Measurements from ENCODE around the gene SPG7. TPM values are rescaled to one million over a fixed set of nuclear protein-coding genes. Genes with fewer than 3 reads are reported as not detected.

SPG7 gene
- total RNA-seq, 1 donor from 2014 or later: 186 TPM

- Mint-ChIP-seq H3K4me3 (peak overlapping the region; percentile 93), H3K27me3 (ENCODE audit: low read depth) (no peaks in the 10 kb centered on the region), H3K36me3 (peaks cover 12% of the 10 kb centered on the region), H3K4me1 (peaks cover 20% of the 10 kb centered on the region), H3K9me3 (no peaks in the 10 kb centered on the region), H3K27ac (peak overlapping the region; percentile 25)
- no peak for TF ChIP-seq CTCF (IDR thresholded peaks at IDR 0.05; ENCODE audit: unreplicated experiment)
- DNase-seq (ENCODE audit: low spot score in 2 of 2, unreplicated experiment in 2 of 2): no peak
Observed at GRCh38 chr16:89510526-89510925, 2.3 kb downstream of the SPG7 start.

GRCh38 chr16:89511374-89511773 is 3.2 kb downstream of the SPG7 start:
- Mint-ChIP-seq H3K36me3 (peaks cover 12% of the 10 kb centered on the region), H3K4me3 (no peak overlapping the region), H3K4me1 (peaks cover 12% of the 10 kb centered on the region), H3K9me3 (no peaks in the 10 kb centered on the region), H3K27me3 (ENCODE audit: low read depth) (no peaks in the 10 kb centered on the region), H3K27ac (no peak overlapping the region)
- DNase-seq (ENCODE audit: low spot score in 2 of 2, unreplicated experiment in 2 of 2): no peak
- no peak for TF ChIP-seq CTCF (IDR thresholded peaks at IDR 0.05; ENCODE audit: unreplicated experiment)

- Mint-ChIP-seq H3K27me3 (ENCODE audit: low read depth) (no peaks in the 10 kb centered on the region), H3K27ac (no peak overlapping the region), H3K36me3 (peaks cover 20% of the 10 kb centered on the region), H3K4me3 (no peak overlapping the region), H3K4me1 (peaks cover 6% of the 10 kb centered on the region), H3K9me3 (peaks cover 3% of the 10 kb centered on the region)
- TF ChIP-seq CTCF (IDR thresholded peaks at IDR 0.05; ENCODE audit: unreplicated experiment): no peak
- no peak for DNase-seq (ENCODE audit: low spot score in 2 of 2, unreplicated experiment in 2 of 2)
Observed at GRCh38 chr16:89512453-89512852, 4.2 kb downstream of the SPG7 start.

- H3K4me1 Mint-ChIP-seq: no peaks in the 10 kb centered on the region
- H3K9me3 Mint-ChIP-seq: peaks cover 13% of the 10 kb centered on the region
- peaks cover 45% of the 10 kb centered on the region for H3K36me3 Mint-ChIP-seq
- no peak for TF ChIP-seq CTCF (IDR thresholded peaks at IDR 0.05; ENCODE audit: unreplicated experiment)
- H3K4me3 Mint-ChIP-seq: no peak overlapping the region
- H3K27me3 Mint-ChIP-seq (ENCODE audit: low read depth): no peaks in the 10 kb centered on the region
- no peak for DNase-seq (ENCODE audit: low spot score in 2 of 2, unreplicated experiment in 2 of 2)
- H3K27ac Mint-ChIP-seq: no peak overlapping the region
Observed at GRCh38 chr16:89517128-89517527, 8.9 kb downstream of the SPG7 start.

GRCh38 chr16:89519881-89520280 is 11.7 kb downstream of the SPG7 start:
- Mint-ChIP-seq H3K4me3 (no peak overlapping the region), H3K9me3 (peaks cover 13% of the 10 kb centered on the region), H3K36me3 (peaks cover 50% of the 10 kb centered on the region), H3K27me3 (ENCODE audit: low read depth) (no peaks in the 10 kb centered on the region), H3K4me1 (no peaks in the 10 kb centered on the region), H3K27ac (no peak overlapping the region)
- no peak for DNase-seq (ENCODE audit: low spot score in 2 of 2, unreplicated experiment in 2 of 2)
- TF ChIP-seq CTCF (IDR thresholded peaks at IDR 0.05; ENCODE audit: unreplicated experiment): no peak

- Mint-ChIP-seq H3K4me1 (no peaks in the 10 kb centered on the region), H3K4me3 (no peak overlapping the region), H3K27me3 (ENCODE audit: low read depth) (no peaks in the 10 kb centered on the region), H3K27ac (no peak overlapping the region), H3K36me3 (peaks cover 58% of the 10 kb centered on the region), H3K9me3 (peaks cover 10% of the 10 kb centered on the region)
- TF ChIP-seq CTCF (IDR thresholded peaks at IDR 0.05; ENCODE audit: unreplicated experiment): no peak
- no peak for DNase-seq (ENCODE audit: low spot score in 2 of 2, unreplicated experiment in 2 of 2)
Observed at GRCh38 chr16:89522287-89522686, 14.1 kb downstream of the SPG7 start.

Measured in mesothelial cell of epicardium (in vitro differentiated cells).